ENCODE data around the gene KRT85. TPM values are rescaled to one million over a fixed set of nuclear protein-coding genes. Genes with fewer than 3 reads are reported as not detected.

The KRT85 gene
- total and polyA plus RNA-seq, 2 donors (not counting 1 experiment from before 2014, with no cell fraction given) = not detected

- no peak overlapping the region for H3K4me2 ChIP-seq (replicated peaks; ENCODE audit: low read depth, low read length, poor library complexity, severe bottlenecking)
- no peak overlapping the region for H3K4me3 ChIP-seq (ENCODE audit: control extremely low read depth in 1 of 5, extremely low read depth in 1 of 5, insufficient read depth in 1 of 5, low read depth in 2 of 5, low read length in 4 of 5)
- H3K9me3 ChIP-seq (ENCODE audit: control extremely low read depth in 1 of 3, control insufficient read depth in 2 of 3, insufficient read depth in 1 of 3, low read length in 2 of 3) = no peaks in the 10 kb centered on the region
- H3K79me2 ChIP-seq (ENCODE audit: control insufficient read depth, insufficient read depth, low read length) = no peaks in the 10 kb centered on the region
- DNase-seq (no peak), ATAC-seq (ENCODE audit: low read depth) (no peak)
- H3K4me1 Mint-ChIP-seq = no peaks in the 10 kb centered on the region
- no peaks in the 10 kb centered on the region for H4K20me1 ChIP-seq (ENCODE audit: control insufficient read depth, insufficient read depth, low read length, poor library complexity, severe bottlenecking)
- no peaks in the 10 kb centered on the region for H3K4me1 ChIP-seq (ENCODE audit: control insufficient read depth in 2 of 2, insufficient read depth in 2 of 2, low read length in 2 of 2)
- no peak overlapping the region for H3K9ac ChIP-seq (ENCODE audit: low read length)
- no peak overlapping the region for H3K27ac Mint-ChIP-seq
- no peak overlapping the region for H3K27ac ChIP-seq (ENCODE audit: low read length in 2 of 2)
- no peaks in the 10 kb centered on the region for H3K9me3 Mint-ChIP-seq (ENCODE audit: insufficient read depth)
- ChIA-PET CTCF (no interaction called here), POLR2A (no interaction called here)
- TF ChIP-seq, protein P1, sequence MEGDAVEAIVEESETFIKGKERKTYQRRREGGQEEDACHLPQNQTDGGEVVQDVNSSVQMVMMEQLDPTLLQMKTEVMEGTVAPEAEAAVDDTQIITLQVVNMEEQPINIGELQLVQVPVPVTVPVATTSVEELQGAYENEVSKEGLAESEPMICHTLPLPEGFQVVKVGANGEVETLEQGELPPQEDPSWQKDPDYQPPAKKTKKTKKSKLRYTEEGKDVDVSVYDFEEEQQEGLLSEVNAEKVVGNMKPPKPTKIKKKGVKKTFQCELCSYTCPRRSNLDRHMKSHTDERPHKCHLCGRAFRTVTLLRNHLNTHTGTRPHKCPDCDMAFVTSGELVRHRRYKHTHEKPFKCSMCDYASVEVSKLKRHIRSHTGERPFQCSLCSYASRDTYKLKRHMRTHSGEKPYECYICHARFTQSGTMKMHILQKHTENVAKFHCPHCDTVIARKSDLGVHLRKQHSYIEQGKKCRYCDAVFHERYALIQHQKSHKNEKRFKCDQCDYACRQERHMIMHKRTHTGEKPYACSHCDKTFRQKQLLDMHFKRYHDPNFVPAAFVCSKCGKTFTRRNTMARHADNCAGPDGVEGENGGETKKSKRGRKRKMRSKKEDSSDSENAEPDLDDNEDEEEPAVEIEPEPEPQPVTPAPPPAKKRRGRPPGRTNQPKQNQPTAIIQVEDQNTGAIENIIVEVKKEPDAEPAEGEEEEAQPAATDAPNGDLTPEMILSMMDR (IDR thresholded peaks at IDR 0.05) = no peak
- TF ChIP-seq EZH2 (IDR thresholded peaks at IDR 0.05; ENCODE audit: borderline replicate concordance, insufficient read depth, low read depth, low read length, poor library complexity, severe bottlenecking) = no peak
- H2AFZ ChIP-seq (ENCODE audit: insufficient read depth, low read depth, low read length, poor library complexity, severe bottlenecking) = no peak overlapping the region
- intact Hi-C loops (cut with micrococcal nuclease) = no loop called here
- H3K27me3 ChIP-seq (replicated peaks in 1 of 4; ENCODE audit: control extremely low read depth in 1 of 4, control insufficient read depth in 3 of 4, insufficient read depth in 4 of 4, low read length in 3 of 4) = no peaks in the 10 kb centered on the region
- H3K27me3 Mint-ChIP-seq = peaks cover 13% of the 10 kb centered on the region
- H3K36me3 ChIP-seq (replicated peaks in 1 of 2; ENCODE audit: control extremely low read depth in 1 of 2, control insufficient read depth in 1 of 2, extremely low read depth in 1 of 2, insufficient read depth in 2 of 2, low read length in 1 of 2) = no peaks in the 10 kb centered on the region
- no peak overlapping the region for H3K4me3 Mint-ChIP-seq
- 86% methylated on average over 3 of the region's 5 CpGs for WGBS (ENCODE audit: insufficient coverage)
These were observed 40.6 kb upstream of the KRT85 start for GRCh38 chr12:52407918-52408317.

GRCh38 chr12:52405922-52406385, 38.7 kb upstream of the KRT85 start, which contains the start of gene KRT82:
KRT82 (minus strand) TSS chr12:52406335; CDS start chr12:52406277, 58 bp downstream.
- H3K9me3 Mint-ChIP-seq (ENCODE audit: insufficient read depth) = no peaks in the 10 kb centered on the region
- TF ChIP-seq EZH2 (IDR thresholded peaks at IDR 0.05; ENCODE audit: borderline replicate concordance, insufficient read depth, low read depth, low read length, poor library complexity, severe bottlenecking) = no peak
- TF ChIP-seq, protein P1 (IDR thresholded peaks at IDR 0.05) = no peak
- peaks cover 9% of the 10 kb centered on the region for H3K27me3 Mint-ChIP-seq
- H3K4me1 ChIP-seq (ENCODE audit: control insufficient read depth in 2 of 2, insufficient read depth in 2 of 2, low read length in 2 of 2) = no peaks in the 10 kb centered on the region
- no peaks in the 10 kb centered on the region for H3K9me3 ChIP-seq (ENCODE audit: control extremely low read depth in 1 of 3, control insufficient read depth in 2 of 3, insufficient read depth in 1 of 3, low read length in 2 of 3)
- no peaks in the 10 kb centered on the region for H3K27me3 ChIP-seq (replicated peaks in 1 of 4; ENCODE audit: control extremely low read depth in 1 of 4, control insufficient read depth in 3 of 4, insufficient read depth in 4 of 4, low read length in 3 of 4)
- H3K4me2 ChIP-seq (replicated peaks; ENCODE audit: low read depth, low read length, poor library complexity, severe bottlenecking) = no peak within 1 kb of the TSS
- ChIA-PET POLR2A (no interaction called here), CTCF (no interaction called here)
- no peak within 1 kb of the TSS for H3K9ac ChIP-seq (ENCODE audit: low read length)
- no peaks in the 10 kb centered on the region for H3K4me1 Mint-ChIP-seq
- no peak within 1 kb of the TSS for H3K4me3 Mint-ChIP-seq
- ATAC-seq (ENCODE audit: low read depth) = no peak
- intact Hi-C loops (cut with micrococcal nuclease) = no loop called here
- WGBS (ENCODE audit: insufficient coverage) = 91% methylated on average over 11 of the region's 14 CpGs
- no peak for DNase-seq
- no peak within 1 kb of the TSS for H2AFZ ChIP-seq (ENCODE audit: insufficient read depth, low read depth, low read length, poor library complexity, severe bottlenecking)
- H3K4me3 ChIP-seq (ENCODE audit: control extremely low read depth in 1 of 5, extremely low read depth in 1 of 5, insufficient read depth in 1 of 5, low read depth in 2 of 5, low read length in 4 of 5) = no peak within 1 kb of the TSS
- no peaks in the 10 kb centered on the region for H3K79me2 ChIP-seq (ENCODE audit: control insufficient read depth, insufficient read depth, low read length)
- no peaks in the 10 kb centered on the region for H4K20me1 ChIP-seq (ENCODE audit: control insufficient read depth, insufficient read depth, low read length, poor library complexity, severe bottlenecking)
- no peak within 1 kb of the TSS for H3K27ac Mint-ChIP-seq
- no peaks in the 10 kb centered on the region for H3K36me3 ChIP-seq (replicated peaks in 1 of 2; ENCODE audit: control extremely low read depth in 1 of 2, control insufficient read depth in 1 of 2, extremely low read depth in 1 of 2, insufficient read depth in 2 of 2, low read length in 1 of 2)
- H3K27ac ChIP-seq (ENCODE audit: low read length in 2 of 2) = no peak within 1 kb of the TSS

Data from B cell (primary cell).